Measurements from ENCODE around the gene RNF14. TPM values are rescaled to one million over a fixed set of nuclear protein-coding genes. Genes with fewer than 3 reads are reported as not detected.
"Not testable (repeated sequence)": the region's sequence is repeated elsewhere in the genome, so short reads cannot be mapped to it uniquely, and the experiment has no call there.

The RNF14 gene
- total RNA-seq, 1 donor from 2014 or later: 37.1 TPM

DNA sequence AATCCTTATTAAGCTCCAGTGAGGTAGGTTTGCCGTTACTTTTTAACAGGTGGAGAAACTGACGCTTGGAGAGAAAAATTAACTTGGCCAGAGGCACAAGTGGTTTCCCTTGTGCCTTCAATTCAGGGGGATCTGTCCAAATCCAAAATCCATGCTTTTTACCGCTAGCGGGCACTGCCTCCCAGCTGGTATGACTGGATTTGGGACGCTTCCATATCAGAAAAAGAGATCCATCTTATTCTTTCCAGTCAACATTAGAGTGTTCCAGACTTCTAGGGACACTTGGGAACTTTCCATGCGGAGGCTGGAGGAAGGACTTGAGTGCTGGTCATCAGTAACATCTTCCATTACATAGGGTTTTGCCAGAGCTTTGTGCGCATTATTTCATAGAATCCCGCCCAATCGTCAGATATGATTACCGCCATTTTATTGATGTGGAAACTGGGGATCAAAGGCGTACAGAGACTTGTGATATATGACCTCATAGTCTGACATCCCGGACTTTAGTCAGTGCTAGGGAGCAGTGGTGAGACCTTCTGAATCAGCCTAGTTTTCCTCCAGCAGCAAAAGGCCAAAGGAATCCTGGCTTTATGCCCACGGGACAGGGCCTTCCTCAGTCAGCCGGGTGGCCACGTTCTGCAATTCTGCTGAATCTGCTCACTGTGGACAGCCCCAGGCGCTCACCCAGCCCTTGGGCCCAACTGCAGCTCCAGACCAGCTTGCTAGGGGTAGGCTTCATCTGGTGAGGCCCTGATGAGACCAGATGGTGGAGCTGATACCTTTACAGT lies 45.0 kb downstream of the RNF14 start:
- DNase-seq (ENCODE audit: low spot score): no peak

- peak; percentile 55 for DNase-seq (ENCODE audit: low spot score)
These were observed 46.1 kb downstream of the RNF14 start for GRCh38 chr5:142014911-142015584.

DNA sequence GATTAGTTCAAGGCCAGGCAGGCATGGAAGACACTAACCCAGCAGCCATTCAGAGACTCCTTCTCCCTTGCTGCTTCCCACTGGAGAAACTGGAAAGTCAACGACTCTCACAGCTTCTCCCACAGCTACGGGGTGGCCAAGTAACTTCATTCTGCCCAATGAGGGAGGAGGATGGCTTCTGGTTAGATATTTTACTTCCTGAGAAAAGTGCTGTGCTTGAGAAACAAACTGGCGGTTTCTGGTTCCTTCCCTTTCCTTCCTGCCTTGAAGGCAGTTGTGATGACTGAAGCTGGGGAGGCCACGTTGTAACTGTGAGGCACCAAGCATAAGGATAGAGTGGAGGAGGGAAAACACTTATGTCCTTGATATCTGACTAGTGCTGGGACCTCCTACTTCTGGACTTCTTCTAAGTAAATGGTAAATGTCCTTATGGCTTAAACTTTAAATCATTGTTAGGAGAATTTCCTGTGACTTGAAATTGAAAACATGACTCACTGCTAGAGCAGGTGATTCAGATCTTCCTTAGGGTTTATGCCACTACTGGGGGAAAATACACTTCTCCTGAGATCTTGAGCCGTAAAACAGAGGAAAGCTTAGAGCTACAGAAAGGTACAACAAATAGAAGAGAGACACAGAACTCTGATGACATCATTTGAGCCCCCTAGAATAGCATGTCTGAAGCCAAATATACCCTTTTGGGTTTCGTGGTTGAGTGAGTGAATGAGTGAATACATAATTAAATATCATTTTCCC lies 47.1 kb downstream of the RNF14 start:
- peak; percentile 40 for DNase-seq (ENCODE audit: low spot score)

DNA sequence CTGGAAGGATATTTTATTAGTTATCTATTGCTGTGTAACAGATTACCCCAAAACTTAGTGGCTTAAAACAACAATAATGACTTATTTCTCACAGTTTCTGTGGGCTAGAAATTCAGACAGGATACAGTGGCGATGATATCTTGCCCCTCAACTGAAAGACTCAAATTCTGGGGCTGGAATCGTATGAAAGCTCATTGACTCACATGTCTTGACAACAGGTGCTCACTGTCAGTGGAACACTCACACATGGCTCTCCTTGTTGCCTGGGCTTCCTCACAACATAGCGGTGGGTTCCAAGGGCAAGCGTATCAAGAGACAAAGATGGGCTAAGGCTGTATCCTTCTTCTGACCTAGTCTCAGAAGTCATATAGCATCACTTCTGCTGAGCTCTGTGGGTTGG lies 47.7 kb downstream of the RNF14 start:
- DNase-seq (ENCODE audit: low spot score): no peak

DNA sequence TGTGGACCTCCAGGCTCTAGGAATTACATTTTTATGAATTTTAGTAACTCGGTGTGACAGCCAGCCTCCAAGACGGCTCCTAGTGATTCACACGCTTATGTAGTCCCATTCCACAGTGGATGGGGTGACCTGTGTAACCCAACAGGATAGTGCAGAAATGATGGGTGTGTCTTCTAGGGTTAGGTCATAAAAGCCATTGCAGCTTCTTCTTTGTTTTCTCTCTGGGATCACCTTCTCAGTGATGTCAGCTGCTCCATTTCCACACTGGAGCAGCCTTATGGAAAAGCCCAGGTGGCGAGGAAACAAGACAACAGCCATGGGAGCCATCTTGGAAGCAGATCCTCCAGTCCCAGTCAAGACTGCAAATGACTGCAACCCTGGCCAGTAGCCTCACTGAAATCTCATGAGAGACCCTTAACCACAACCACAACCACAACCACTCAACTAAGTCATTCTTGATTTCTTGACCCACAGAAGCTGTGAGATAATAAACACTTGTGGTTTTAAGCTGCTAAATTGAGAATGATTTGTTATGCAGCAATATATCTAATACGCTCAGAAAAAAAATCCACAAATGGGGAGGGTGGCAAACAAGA lies 49.0 kb downstream of the RNF14 start:
- DNase-seq (ENCODE audit: low spot score): no peak

- DNase-seq (ENCODE audit: low spot score): no peak
These were observed 51.3 kb downstream of the RNF14 start for GRCh38 chr5:142020122-142020659.

DNA sequence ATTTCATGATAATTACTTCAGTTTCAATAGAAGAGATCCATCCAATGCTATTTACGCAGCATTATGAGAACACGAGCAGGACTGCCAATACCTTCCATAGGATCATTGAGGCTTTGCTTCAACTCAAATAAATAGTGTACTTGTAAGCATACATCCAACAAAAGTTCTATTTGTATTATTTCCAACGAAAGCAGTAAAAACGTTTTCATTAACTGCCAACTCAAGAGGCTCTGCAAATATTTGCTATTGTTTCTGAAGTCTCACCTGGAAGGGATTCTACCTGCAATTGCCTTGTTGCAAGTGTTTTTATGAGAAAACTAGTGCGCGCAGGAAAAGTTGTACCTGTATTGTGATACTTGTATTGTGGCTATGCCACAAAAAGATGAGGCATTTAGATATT lies 54.9 kb downstream of the RNF14 start:
- no peak for DNase-seq (ENCODE audit: low spot score)

GRCh38 chr5:142024771-142025304 lies 55.9 kb downstream of the RNF14 start:
- peak; percentile 95 for DNase-seq (ENCODE audit: low spot score)

- DNase-seq (ENCODE audit: low spot score): no peak
These were observed 56.7 kb downstream of the RNF14 start for GRCh38 chr5:142025637-142026036.

DNA sequence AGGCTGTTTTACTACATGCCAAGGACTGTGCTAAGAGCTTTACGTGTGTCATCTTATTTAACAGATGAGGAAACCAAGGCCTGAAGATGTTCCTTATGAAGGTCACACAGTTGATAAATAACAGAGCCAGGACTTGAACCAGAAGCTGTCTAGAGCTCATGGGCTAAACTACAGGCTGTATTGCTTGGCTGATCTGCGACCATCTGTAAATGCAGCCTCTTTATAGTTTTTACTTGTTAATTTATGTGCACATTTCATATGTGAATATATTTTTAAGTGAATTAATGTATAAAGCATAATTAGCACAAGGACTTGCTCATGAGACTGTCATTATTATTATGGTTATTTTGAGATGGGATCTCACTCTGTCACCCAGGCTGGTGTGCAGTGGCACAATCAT lies 63.2 kb downstream of the RNF14 start:
- no peak for DNase-seq (ENCODE audit: low spot score)

DNA sequence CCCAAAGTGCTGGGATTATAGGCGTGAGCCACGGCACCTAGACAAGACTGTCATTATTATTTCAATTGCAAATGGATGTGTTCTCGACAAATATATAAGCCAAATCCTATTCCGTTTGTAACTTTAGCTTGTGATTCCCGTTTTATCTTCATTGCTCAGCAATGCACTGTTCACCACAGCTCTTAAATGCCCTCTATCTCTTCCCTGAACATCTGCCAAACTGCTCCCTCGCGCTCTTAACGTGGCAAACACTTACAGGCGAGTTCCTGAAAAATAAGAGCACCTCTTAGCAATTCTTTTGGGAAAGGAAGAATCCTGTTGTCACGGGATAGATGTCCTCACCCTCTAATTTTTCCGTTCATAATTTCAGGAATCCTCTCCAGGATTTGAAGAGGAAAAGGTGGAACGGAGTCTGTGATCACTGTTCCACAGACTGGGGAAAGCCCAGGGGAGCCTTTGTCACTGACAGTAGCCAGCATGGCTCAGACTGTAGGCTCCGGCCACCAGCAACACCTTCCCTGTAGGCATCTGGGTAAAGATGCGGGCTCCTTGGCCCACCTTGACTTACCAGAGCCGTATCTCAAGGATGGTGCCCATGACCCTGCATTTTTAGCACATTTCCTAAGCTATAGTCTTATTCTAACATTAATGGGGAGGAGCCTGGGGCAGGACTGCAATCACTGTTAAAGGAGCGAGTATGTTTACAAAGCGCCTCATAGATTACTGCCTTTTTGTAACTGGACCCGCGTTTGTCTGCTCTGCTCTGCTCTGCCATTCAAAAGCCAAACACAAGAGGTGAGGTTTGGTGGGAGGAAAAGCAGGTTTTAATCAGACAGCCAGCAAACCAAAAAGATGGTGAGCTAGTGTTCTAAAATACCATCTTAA lies 64.1 kb downstream of the RNF14 start:
- DNase-seq (ENCODE audit: low spot score): peak; percentile 80

- not testable (repeated sequence) for DNase-seq (ENCODE audit: low spot score)
These were observed 65.0 kb downstream of the RNF14 start for GRCh38 chr5:142033632-142034567.

DNA sequence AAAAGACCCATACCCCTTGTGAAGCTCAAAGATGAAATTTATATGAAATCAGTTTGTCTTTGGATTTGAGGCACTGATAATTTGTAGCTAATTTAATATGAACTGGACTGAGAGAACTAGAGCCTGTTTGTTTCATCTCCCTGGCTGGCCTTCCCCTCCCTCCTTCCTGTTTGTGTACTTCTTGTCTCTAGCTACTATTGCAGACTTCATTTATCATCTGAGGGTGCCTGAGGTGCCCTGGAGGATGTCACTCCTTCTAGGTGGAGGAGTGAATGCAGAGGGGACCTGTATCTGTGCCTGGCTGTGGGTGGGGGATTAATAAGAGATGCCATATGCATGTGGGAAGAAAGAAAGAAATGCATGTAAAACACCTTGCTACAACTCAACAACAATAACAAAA lies 66.1 kb downstream of the RNF14 start:
- DNase-seq (ENCODE audit: low spot score): no peak

DNA sequence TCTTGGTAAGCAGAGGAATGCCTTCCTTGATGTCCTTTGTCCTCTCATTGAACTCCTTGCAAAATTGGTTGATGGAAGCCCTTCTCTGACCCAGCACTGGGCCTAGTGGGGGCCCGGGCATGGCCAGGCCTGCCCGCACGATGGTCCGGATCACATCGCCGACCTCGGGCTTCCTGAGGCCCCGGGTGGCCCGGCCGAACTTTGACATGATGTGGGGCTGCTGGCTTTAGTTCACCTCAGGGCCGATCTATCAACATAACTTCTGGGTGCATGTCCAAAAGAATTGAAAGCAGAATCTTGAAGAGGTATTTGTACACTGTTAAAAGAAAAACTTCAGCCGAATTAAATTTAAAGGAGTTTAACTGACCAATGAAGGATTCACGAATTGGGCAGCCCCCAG lies 68.0 kb downstream of the RNF14 start:
- no peak for DNase-seq (ENCODE audit: low spot score)

DNA sequence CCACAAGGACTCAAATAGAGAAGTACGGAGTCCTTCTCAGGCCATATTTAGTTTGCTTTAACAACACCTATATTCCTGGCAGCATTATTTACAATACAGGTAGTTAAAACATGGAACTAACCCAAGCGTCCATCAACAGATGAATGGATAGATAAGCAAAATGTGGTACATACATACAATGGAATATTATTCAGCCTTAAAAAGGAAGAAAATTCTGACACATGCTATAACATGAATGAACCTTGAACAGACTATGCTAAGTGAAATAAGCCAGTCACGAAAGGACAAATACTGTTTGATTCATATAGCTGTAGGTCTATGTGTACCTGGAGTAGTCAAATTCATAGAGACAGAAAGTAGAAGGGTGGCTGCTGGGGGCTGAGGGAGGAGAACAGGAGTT lies 68.7 kb downstream of the RNF14 start:
- DNase-seq (ENCODE audit: low spot score): not testable (repeated sequence)

- DNase-seq (ENCODE audit: low spot score): no peak
These were observed 69.8 kb downstream of the RNF14 start for GRCh38 chr5:142038735-142039134.

Measured in umbilical cord (tissue), 2 donors.